HEK293T (cell line): ENCODE data around the gene CCDC148.
A peak's percentile ranks its signal among the peaks of the same experiment; 100 is the strongest.

ENCODE experiments used
- CTCF ChIA-PET: fragments of 350-600 bp; formaldehyde crosslinking; extraction: SDS; loops from one replicate; lab custom pipeline; 2021; ENCODE audit warnings: antibody characterized with exemption, inconsistent platforms; lab: Yijun Ruan, JAX
- POLR2A ChIA-PET: fragments of 350-600 bp; formaldehyde crosslinking; extraction: SDS; loops from one replicate; lab custom pipeline; 2020; ENCODE audit warnings: antibody characterized with exemption, inconsistent platforms; lab: Yijun Ruan, JAX
- DNase-seq: peaks from one replicate; pipeline ENCODE4 v3.0.0; 2012; ENCODE audit warnings: mixed read lengths; ENCODE audit errors: extremely low spot score
- ARNT ChIP-seq: fragments of 450-650 bp; IDR thresholded peaks from 2 replicates; pipeline ENCODE4 v1.6.1; 2017; ENCODE audit warnings: mild to moderate bottlenecking
- BHLHE40 ChIP-seq: fragments of 450-650 bp; IDR thresholded peaks from 2 replicates; pipeline ENCODE4 v1.6.1; 2016; ENCODE audit warnings: mild to moderate bottlenecking, moderate library complexity, borderline replicate concordance
- CTBP1 ChIP-seq: fragments of 450-650 bp; IDR thresholded peaks from 2 replicates; pipeline ENCODE4 v1.6.1; 2016; ENCODE audit warnings: borderline replicate concordance
- ELF4 ChIP-seq: fragments of 450-650 bp; IDR thresholded peaks from 2 replicates; pipeline ENCODE4 v1.6.1; 2017; ENCODE audit warnings: antibody characterized with exemption
- FOXA1 ChIP-seq: fragments of 450-650 bp; IDR thresholded peaks from 2 replicates; pipeline ENCODE4 v1.6.1; 2016; ENCODE audit warnings: mild to moderate bottlenecking
- FOXK2 ChIP-seq: fragments of 450-650 bp; IDR thresholded peaks from 2 replicates; pipeline ENCODE4 v1.6.1; 2016; ENCODE audit warnings: mild to moderate bottlenecking
- FOXM1 ChIP-seq: fragments of 450-650 bp; IDR thresholded peaks from 2 replicates; pipeline ENCODE4 v1.6.1; 2017; ENCODE audit warnings: mild to moderate bottlenecking, borderline replicate concordance
- HDGF ChIP-seq: fragments of 450-650 bp; IDR thresholded peaks from 2 replicates; pipeline ENCODE4 v1.6.1; 2017; ENCODE audit warnings: antibody characterized with exemption, borderline replicate concordance
- L3MBTL2 ChIP-seq: fragments of 450-650 bp; conservative IDR thresholded peaks from 2 replicates; pipeline ENCODE4 v1.6.1; 2016; ENCODE audit warnings: mild to moderate bottlenecking
- LEF1 ChIP-seq: fragments of 450-650 bp; IDR thresholded peaks from 2 replicates; pipeline ENCODE4 v1.6.1; 2017; ENCODE audit warnings: mild to moderate bottlenecking, borderline replicate concordance
- NFRKB ChIP-seq: fragments of 450-650 bp; IDR thresholded peaks from 2 replicates; pipeline ENCODE4 v1.6.1; 2016; ENCODE audit warnings: mild to moderate bottlenecking, moderate library complexity
- PKNOX1 ChIP-seq: fragments of 450-650 bp; IDR thresholded peaks from 2 replicates; pipeline ENCODE4 v1.6.1; 2016
- SP1 ChIP-seq: fragments of 450-650 bp; IDR thresholded peaks from 2 replicates; pipeline ENCODE4 v1.6.1; 2017
- SUZ12 ChIP-seq: fragments of 450-650 bp; IDR thresholded peaks from 2 replicates; pipeline ENCODE4 v1.6.1; 2016; ENCODE audit warnings: mild to moderate bottlenecking
- TARDBP ChIP-seq: fragments of 450-650 bp; IDR thresholded peaks from 2 replicates; pipeline ENCODE4 v1.6.1; 2016
- ZNF384 ChIP-seq: fragments of 450-650 bp; IDR thresholded peaks from 2 replicates; pipeline ENCODE4 v1.6.1; 2016

Gene CCDC148

DNA sequence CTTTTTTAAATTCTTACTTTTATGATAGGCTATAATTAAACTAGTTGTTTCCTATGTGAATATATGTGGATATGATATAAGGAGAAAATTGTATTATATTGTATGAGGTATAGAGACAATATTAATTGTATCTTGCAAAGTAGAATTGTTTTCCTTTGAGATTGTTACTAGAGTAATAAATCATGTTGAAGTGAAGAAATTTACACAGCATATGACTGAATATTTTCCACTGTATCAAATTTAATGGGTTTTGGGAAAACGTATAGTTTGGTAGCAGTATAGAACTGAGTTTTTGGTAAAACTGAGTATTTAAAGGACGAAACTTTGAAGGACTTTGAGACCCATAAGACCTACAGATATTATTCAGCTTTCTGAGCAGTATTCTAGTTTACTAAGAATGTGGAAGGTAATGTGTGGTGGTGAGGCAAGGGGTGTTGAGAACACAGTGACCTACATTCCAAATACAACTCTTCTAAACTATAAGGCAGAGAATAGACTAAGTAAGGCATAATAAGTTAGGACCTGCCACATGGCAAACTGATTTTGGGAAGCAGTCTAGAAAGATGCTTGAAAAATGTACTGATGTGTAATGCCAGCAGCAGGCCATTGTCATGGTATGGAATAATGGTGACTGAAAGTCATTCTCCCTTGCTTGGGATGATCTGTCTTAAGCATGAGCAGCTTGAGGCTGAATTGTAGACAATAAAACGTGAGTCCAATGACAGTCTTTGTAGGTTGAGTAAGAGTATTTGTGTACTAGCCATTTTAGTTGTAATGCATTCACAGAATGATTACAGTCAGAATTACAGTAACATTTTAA is 29.8 kb upstream of the CCDC148 start:
- ChIA-PET POLR2A (no interaction called here), CTCF (interaction anchor here (1.5 kb wide), 1 partner anchor 11 kb away, joined by 3 read pairs; no protein-coding TSS in a partner anchor)
- TF ChIP-seq PKNOX1 (peak; percentile 73; the same call in 1 of the 2 replicates), ELF4 (no peak)
- DNase-seq, result no peak

DNA sequence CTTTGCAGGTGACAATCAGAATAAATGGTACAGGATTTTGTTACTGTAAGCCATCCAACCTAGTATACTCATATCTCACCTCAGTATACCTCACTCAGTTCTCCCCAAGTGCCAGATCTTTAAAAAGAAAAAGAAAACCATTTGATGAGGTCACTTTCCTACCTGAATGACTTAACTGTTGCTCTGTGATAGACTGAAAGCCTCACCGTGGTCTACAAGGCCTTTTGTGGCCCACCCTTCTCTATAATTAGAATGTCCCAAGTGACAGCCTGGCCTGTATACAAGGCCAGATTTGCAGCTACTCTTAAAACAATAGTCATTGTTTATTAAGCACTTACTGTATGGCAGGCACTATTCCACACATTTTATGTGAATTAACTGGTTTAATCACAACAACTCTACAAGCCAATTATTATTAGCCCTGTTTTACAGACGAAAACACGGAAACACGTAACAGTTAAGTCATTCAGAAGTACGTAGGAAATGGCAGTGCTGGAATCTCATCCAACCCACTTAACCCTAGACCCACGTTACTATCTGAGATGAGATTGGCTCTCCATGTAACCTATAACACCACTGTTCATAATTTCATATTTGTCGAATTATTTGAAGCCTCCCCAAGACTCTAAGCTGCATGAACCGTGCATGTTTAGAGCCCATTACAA is 28.5 kb upstream of the CCDC148 start:
- POLR2A ChIA-PET, result no interaction called here
- DNase-seq, result no peak
- CTCF ChIA-PET, result no interaction called here
- no peak for TF ChIP-seq TARDBP
- no peak for TF ChIP-seq FOXK2
- TF ChIP-seq L3MBTL2, result no peak
- TF ChIP-seq ARNT, result no peak
- no peak for TF ChIP-seq LEF1
- no peak for TF ChIP-seq BHLHE40
- TF ChIP-seq ELF4, result no peak
- no peak for TF ChIP-seq PKNOX1
- TF ChIP-seq NFRKB, result no peak
- TF ChIP-seq SP1, result no peak
- no peak for TF ChIP-seq FOXA1
- no peak for TF ChIP-seq SUZ12
- no peak for TF ChIP-seq HDGF
- no peak for TF ChIP-seq FOXM1
- TF ChIP-seq CTBP1, result no peak
- TF ChIP-seq ZNF384, result no peak

DNA sequence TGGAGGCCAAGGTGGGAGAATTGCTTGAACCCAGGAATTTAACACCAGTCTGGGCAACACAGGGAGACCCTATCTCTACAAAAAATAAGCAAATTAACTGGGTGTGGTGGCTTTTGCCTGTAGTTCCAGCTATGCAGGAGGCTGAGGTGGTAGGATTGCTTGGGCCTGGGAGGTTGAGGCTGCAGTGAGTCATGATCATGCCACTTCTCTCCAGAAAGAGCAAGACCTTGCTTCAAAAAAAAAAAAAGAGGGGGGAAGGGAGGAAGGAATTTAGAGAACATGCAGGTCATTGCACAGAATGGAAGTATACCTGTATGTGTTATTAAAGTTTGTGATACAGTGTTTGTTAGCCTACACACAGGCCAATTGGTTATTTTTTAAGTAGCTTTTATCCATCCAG is 26.0 kb upstream of the CCDC148 start:
- CTCF ChIA-PET, result interaction anchor here (1.1 kb wide), 1 partner anchor 9 kb away, joined by 3 read pairs; no protein-coding TSS in a partner anchor
- POLR2A ChIA-PET, result no interaction called here
- no peak for DNase-seq
- no peak for TF ChIP-seq BHLHE40
- no peak for TF ChIP-seq FOXK2
- no peak for TF ChIP-seq FOXM1
- TF ChIP-seq TARDBP, result no peak
- TF ChIP-seq L3MBTL2, result no peak
- no peak for TF ChIP-seq ARNT
- TF ChIP-seq HDGF, result no peak
- TF ChIP-seq FOXA1, result no peak
- no peak for TF ChIP-seq ELF4
- TF ChIP-seq PKNOX1, result no peak
- TF ChIP-seq NFRKB, result no peak
- no peak for TF ChIP-seq LEF1
- TF ChIP-seq ZNF384, result no peak

- POLR2A ChIA-PET, result no interaction called here
- DNase-seq, result no peak
- CTCF ChIA-PET, result no interaction called here
- TF ChIP-seq FOXA1, result no peak
- TF ChIP-seq FOXM1, result no peak
- no peak for TF ChIP-seq CTBP1
- TF ChIP-seq L3MBTL2, result no peak
- TF ChIP-seq TARDBP, result no peak
- no peak for TF ChIP-seq LEF1
- no peak for TF ChIP-seq HDGF
- TF ChIP-seq BHLHE40, result no peak
- no peak for TF ChIP-seq SUZ12
- no peak for TF ChIP-seq ELF4
- TF ChIP-seq ARNT, result no peak
Measured at GRCh38 chr2:158481116-158481515, 24.6 kb upstream of the CCDC148 start.

DNA sequence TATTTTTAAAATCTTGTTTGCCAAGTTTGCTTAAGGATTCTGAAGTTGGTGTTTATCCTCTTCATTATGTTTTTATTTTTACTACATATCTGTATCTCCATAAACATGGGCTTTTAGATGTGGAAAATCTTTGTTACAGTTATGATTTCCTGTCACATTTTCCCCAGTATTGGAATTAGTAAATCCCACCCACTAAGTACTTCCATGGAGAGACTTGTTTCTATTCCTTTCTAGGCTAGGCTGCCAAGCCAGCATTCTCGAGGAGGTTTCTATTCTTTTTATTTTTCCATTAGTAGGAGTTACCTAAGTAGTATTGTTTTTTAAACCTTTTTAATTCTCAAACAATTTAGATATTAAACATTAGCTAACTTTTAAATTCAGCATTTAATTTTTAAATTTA is 22.3 kb upstream of the CCDC148 start:
- no peak for DNase-seq
- ChIA-PET CTCF (no interaction called here), POLR2A (no interaction called here)
- TF ChIP-seq LEF1 (no peak), FOXK2 (no peak)

GRCh38 chr2:158478237-158478636 is 21.7 kb upstream of the CCDC148 start:
- DNase-seq, result no peak
- ChIA-PET POLR2A (interaction anchor here (1.1 kb wide), 1 partner anchor 20 kb away, joined by 3 read pairs; no protein-coding TSS in a partner anchor), CTCF (interaction anchor here (0.8 kb wide), 1 partner anchor 13 kb away, joined by 3 read pairs; no protein-coding TSS in a partner anchor)
- TF ChIP-seq L3MBTL2 (no peak), LEF1 (no peak), CTBP1 (no peak), FOXM1 (no peak), ZNF384 (no peak), NFRKB (no peak), HDGF (no peak), SUZ12 (no peak), FOXA1 (no peak), PKNOX1 (no peak), FOXK2 (no peak), SP1 (no peak), ARNT (no peak), BHLHE40 (no peak), ELF4 (no peak), TARDBP (no peak)
